K562 (cell line): ENCODE data around the gene PPP1R9A. TPM values are rescaled to one million over a fixed set of nuclear protein-coding genes. Genes with fewer than 3 reads are reported as not detected.

ENCODE experiments used
- ATAC-seq: fragments of 200-7000 bp; cut with Tn5 transposase; 3 replicates; pipeline ENCODE4 v1.9.1; 2020; ENCODE audit warnings: moderate library complexity
- BruUV-seq: library from RNA; stranded (reverse); fragments of 400-500 nt; replicated peaks from 2 replicates; lab custom pipeline; 2021; lab: Mats Ljungman, UMichigan
- CTCF ChIA-PET: fragments of 300-600 bp; formaldehyde crosslinking; extraction: SDS; loops from one replicate; lab custom pipeline; 2021; ENCODE audit warnings: low intra/inter-chr PET ratio; lab: Yijun Ruan, JAX
- POLR2A ChIA-PET: fragments of 300-600, 350-650 bp; sonication (Branson Sonifier 250); formaldehyde crosslinking; extraction: SDS; loops from one replicate; lab custom pipeline; 2021; ENCODE audit warnings: antibody characterized with exemption, inconsistent platforms; lab: Yijun Ruan, JAX
- DNase-seq, 4 experiments: peaks; one replicate each; pipeline versions ENCODE4 v3.0.0 to v3.0.0-alpha.2; 2011 to 2018; ENCODE audit warnings: low spot score in 3 of 4, mixed read lengths in 3 of 4; ENCODE audit errors: extremely low read depth in 1 of 4
- FAIRE-seq: peaks from 2 replicates; lab custom pipeline; 2011; peaks lifted over from hg19 to GRCh38; lab: Jason Lieb, UNC
- H2AFZ ChIP-seq: 2 replicates; pipeline ENCODE4 v1.6.0; 2011; ENCODE audit warnings: low read depth, low read length, control low read depth, inconsistent platforms
- H3K27ac ChIP-seq: fragments of 200-600 bp; 3 replicates; pipeline ENCODE4 v1.8.0; 2011; ENCODE audit warnings: low read depth, mild to moderate bottlenecking, control low read depth, inconsistent platforms, low read length, moderate library complexity, mixed read lengths; ENCODE audit errors: extremely low read depth
- H3K27me3 ChIP-seq, 2 experiments: fragments of 300-600 bp in 1 of 2; 2 replicates in 1 of 2; 3 replicates in 1 of 2; pipeline versions ENCODE4 v1.6.0 to v1.8.0; 2011; ENCODE audit warnings: inconsistent platforms in 2 of 2, low read length in 2 of 2, mild to moderate bottlenecking in 1 of 2, mixed read lengths in 1 of 2, moderate library complexity in 1 of 2; ENCODE audit not compliant: control insufficient read depth in 2 of 2, insufficient read depth in 2 of 2
- H3K36me3 ChIP-seq: fragments of 300-600 bp; 3 replicates; pipeline ENCODE4 v1.8.0; 2011; ENCODE audit warnings: mild to moderate bottlenecking, low read length, inconsistent platforms; ENCODE audit not compliant: control insufficient read depth, insufficient read depth
- H3K4me1 ChIP-seq, 2 experiments: fragments of 200-600 bp in 1 of 2; replicated peaks in 1 of 2; 2 replicates in 1 of 2; 3 replicates in 1 of 2; pipeline versions ENCODE4 v1.5.1 to v1.8.0; 2011; ENCODE audit warnings: inconsistent platforms in 2 of 2, low read length in 2 of 2, mild to moderate bottlenecking in 1 of 2, mixed read lengths in 1 of 2, moderate library complexity in 1 of 2; ENCODE audit not compliant: control insufficient read depth in 2 of 2, insufficient read depth in 2 of 2
- H3K4me2 ChIP-seq: 2 replicates; pipeline ENCODE4 v1.6.1; 2011; ENCODE audit warnings: low read length, control low read depth, inconsistent platforms, mixed read lengths; ENCODE audit not compliant: insufficient read depth
- H3K4me3 ChIP-seq: fragments of 200-600 bp; sonication (generic), shearing (Covaris generic); 2 replicates; pipeline ENCODE4 v1.5.1; 2016; ENCODE audit warnings: control low read depth, inconsistent platforms
- H3K79me2 ChIP-seq: fragments of 200-600 bp; 3 replicates; pipeline ENCODE4 v1.8.0; 2011; ENCODE audit warnings: low read length, inconsistent platforms; ENCODE audit not compliant: control insufficient read depth, insufficient read depth
- H3K9ac ChIP-seq, 2 experiments: 2 replicates each; pipeline versions ENCODE4 v1.6.0 to v1.6.1; 2011; ENCODE audit warnings: low read depth in 2 of 2, low read length in 2 of 2, control low read depth in 1 of 2, inconsistent platforms in 1 of 2, mild to moderate bottlenecking in 1 of 2, mixed read lengths in 1 of 2; ENCODE audit not compliant: insufficient read depth in 1 of 2
- H3K9me1 ChIP-seq: one replicate; pipeline ENCODE4 v1.6.0; 2011; ENCODE audit warnings: inconsistent platforms, mild to moderate bottlenecking, low read length, moderate library complexity; ENCODE audit not compliant: control insufficient read depth, insufficient read depth
- H3K9me3 ChIP-seq: replicated peaks from 2 replicates; pipeline ENCODE4 v1.5.1; 2011; ENCODE audit warnings: low read depth, low read length, inconsistent platforms; ENCODE audit not compliant: control insufficient read depth, insufficient read depth
- H4K20me1 ChIP-seq: replicated peaks from 2 replicates; pipeline ENCODE4 v1.6.1; 2011; ENCODE audit warnings: low read length, inconsistent platforms, mixed read lengths; ENCODE audit not compliant: control insufficient read depth, insufficient read depth
- CHD2 ChIP-seq: IDR thresholded peaks from 2 replicates; pipeline ENCODE4 v1.6.1; 2011; ENCODE audit warnings: low read depth, low read length
- HNRNPK ChIP-seq: fragments of 200-400 bp; formaldehyde crosslinking; IDR thresholded peaks from one replicate; pipeline ENCODE4 v1.6.1; 2018; ENCODE audit warnings: mild to moderate bottlenecking, low read depth, low read length; ENCODE audit not compliant: poor library complexity, severe bottlenecking
- POLR2H ChIP-seq: IDR thresholded peaks from 2 replicates; pipeline ENCODE4 v1.6.1; 2016; ENCODE audit warnings: missing genetic modification characterization, low read depth, mild to moderate bottlenecking, control low read depth, missing compliant biosample characterization, moderate library complexity
- SMARCA5 ChIP-seq: fragments of 450-650 bp; IDR thresholded peaks from 2 replicates; pipeline ENCODE4 v1.6.1; 2016
- ZNF384 ChIP-seq: IDR thresholded peaks from 2 replicates; pipeline ENCODE4 v1.6.1; 2012; ENCODE audit warnings: low read depth, low read length, improper control_type of control experiment
- ZNF764 ChIP-seq: fragments of 250-450 bp; sonication (Bioruptor Pico); IDR thresholded peaks from 2 replicates; pipeline ENCODE4 v1.4.0; 2020; ENCODE audit warnings: low read depth, mild to moderate bottlenecking, moderate library complexity
- WGBS: fragments of 100-300 bp; shearing (Covaris generic); methylation state at CpG from one replicate; pipeline ENCODE4 v1.1.6; 2016; ENCODE audit warnings: low coverage, mixed read lengths; ENCODE audit not compliant: insufficient coverage; ENCODE audit errors: missing lambda C conversion rate; 5-methylcytosine and 5-hydroxymethylcytosine counted together
- in situ Hi-C: fragments of 300-500 bp; cut with MboI; formaldehyde crosslinking; loops from 4 replicates; pipeline ENCODE4 v1.15.0; 2018; ENCODE audit warnings: inconsistent platforms, mixed read lengths
- intact Hi-C: fragments of 100-400 bp; cut with micrococcal nuclease; formaldehyde crosslinking; loops from 2 replicates; pipeline ENCODE4 v1.14.2; 2022
- polyA plus RNA-seq, 8 experiments: library from polyadenylated mRNA; depleted of rRNA in 4 of 8; stranded (reverse) in 5 of 8; unstranded in 3 of 8; fragments of >200 nt; fragmentation: Nextera tagmentation in 2 of 8; fragmentation: Illumina TruSeq in 1 of 8; extraction: Ambion mirVana in 2 of 8; extraction: Trizol in 1 of 8; gene quantifications; 2 replicates each; pipeline versions ENCODE4 v1.2.1 to v1.2.3, GENCODE V29; 2011 to 2014; ENCODE audit warnings: inconsistent platforms in 1 of 8, missing spikeins in 1 of 8
- total RNA-seq, 7 experiments: library from RNA; depleted of rRNA in 6 of 7; stranded (reverse); fragments of >200 nt in 6 of 7; fragmentation: Illumina TruSeq in 2 of 7; extraction: Trizol in 2 of 7; gene quantifications; 2 replicates each; pipeline versions ENCODE4 v1.2.1 to v1.2.3, GENCODE V29; 2011 to 2021; ENCODE audit warnings: low replicate concordance in 1 of 7
- TF ChIP-seq, protein P1 (sequence below): fragments of 450-650 bp; IDR thresholded peaks from 2 replicates; pipeline ENCODE4 v1.6.1; 2016; ENCODE audit warnings: low read depth, mild to moderate bottlenecking, moderate library complexity
- TF ChIP-seq, protein P2 (sequence below): fragments of 450-650 bp; IDR thresholded peaks from 2 replicates; pipeline ENCODE4 v1.6.1; 2017; ENCODE audit warnings: antibody characterized with exemption
- TF ChIP-seq, protein P3 (sequence below): sonication (generic); formaldehyde crosslinking; IDR thresholded peaks from 2 replicates; pipeline ENCODE4 v1.8.1; 2023; ENCODE audit warnings: missing genetic modification reagents, mild to moderate bottlenecking, borderline replicate concordance
- TF ChIP-seq, protein P4 (sequence below): fragments of 250-450 bp; sonication (Bioruptor Pico); IDR thresholded peaks from 2 replicates; pipeline ENCODE4 v1.5.0; 2021
- TF ChIP-seq, protein P5 (sequence below): sonication (generic); formaldehyde crosslinking; IDR thresholded peaks from 2 replicates; pipeline ENCODE4 v1.8.0; 2022; ENCODE audit warnings: mild to moderate bottlenecking, low read depth, missing genetic modification reagents

PPP1R9A gene
- total and polyA plus RNA-seq, 9 of the 15 experiments (the other 6 are each of a cell fraction or from before 2014, with no cell fraction given), result 0.24 TPM; not detected in 8

DNA sequence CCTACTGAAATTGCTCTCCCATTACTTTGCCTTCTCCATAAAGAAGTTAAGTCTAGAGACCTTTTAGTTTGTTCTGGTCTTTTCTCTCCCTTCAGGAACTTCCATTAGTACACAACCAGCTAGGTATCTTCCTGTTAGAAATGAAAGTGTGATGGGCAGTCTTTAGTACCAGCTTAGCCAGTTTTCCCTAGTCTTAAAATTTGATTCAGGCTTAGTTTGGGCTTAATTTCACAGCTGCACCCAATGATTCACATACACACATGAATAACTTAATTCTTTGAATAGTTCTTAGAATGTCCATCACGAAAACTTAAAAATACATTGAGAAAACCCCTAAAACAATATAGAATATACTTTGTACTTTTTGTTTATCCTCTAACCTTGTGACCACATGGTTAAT is 2.4 kb upstream of the PPP1R9A start:
- no peak overlapping the region for H3K27ac ChIP-seq
- H4K20me1 ChIP-seq, result no peaks in the 10 kb centered on the region
- intact Hi-C loops (no loop called here), in situ Hi-C loops (no loop called here)
- CTCF ChIA-PET, result no interaction called here
- H3K9ac ChIP-seq, result no peak overlapping the region
- no peaks in the 10 kb centered on the region for H3K9me3 ChIP-seq
- no peak overlapping the region for H3K4me3 ChIP-seq
- no peaks in the 10 kb centered on the region for H3K36me3 ChIP-seq
- no peaks in the 10 kb centered on the region for H3K27me3 ChIP-seq
- FAIRE-seq (no peak), ATAC-seq (no peak), DNase-seq (no peak)
- TF ChIP-seq, protein P1, sequence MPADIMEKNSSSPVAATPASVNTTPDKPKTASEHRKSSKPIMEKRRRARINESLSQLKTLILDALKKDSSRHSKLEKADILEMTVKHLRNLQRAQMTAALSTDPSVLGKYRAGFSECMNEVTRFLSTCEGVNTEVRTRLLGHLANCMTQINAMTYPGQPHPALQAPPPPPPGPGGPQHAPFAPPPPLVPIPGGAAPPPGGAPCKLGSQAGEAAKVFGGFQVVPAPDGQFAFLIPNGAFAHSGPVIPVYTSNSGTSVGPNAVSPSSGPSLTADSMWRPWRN, result no peak
- TF ChIP-seq, protein P2, sequence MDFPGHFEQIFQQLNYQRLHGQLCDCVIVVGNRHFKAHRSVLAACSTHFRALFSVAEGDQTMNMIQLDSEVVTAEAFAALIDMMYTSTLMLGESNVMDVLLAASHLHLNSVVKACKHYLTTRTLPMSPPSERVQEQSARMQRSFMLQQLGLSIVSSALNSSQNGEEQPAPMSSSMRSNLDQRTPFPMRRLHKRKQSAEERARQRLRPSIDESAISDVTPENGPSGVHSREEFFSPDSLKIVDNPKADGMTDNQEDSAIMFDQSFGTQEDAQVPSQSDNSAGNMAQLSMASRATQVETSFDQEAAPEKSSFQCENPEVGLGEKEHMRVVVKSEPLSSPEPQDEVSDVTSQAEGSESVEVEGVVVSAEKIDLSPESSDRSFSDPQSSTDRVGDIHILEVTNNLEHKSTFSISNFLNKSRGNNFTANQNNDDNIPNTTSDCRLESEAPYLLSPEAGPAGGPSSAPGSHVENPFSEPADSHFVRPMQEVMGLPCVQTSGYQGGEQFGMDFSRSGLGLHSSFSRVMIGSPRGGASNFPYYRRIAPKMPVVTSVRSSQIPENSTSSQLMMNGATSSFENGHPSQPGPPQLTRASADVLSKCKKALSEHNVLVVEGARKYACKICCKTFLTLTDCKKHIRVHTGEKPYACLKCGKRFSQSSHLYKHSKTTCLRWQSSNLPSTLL, result no peak
- TF ChIP-seq SMARCA5, result no peak
- TF ChIP-seq, protein P3, sequence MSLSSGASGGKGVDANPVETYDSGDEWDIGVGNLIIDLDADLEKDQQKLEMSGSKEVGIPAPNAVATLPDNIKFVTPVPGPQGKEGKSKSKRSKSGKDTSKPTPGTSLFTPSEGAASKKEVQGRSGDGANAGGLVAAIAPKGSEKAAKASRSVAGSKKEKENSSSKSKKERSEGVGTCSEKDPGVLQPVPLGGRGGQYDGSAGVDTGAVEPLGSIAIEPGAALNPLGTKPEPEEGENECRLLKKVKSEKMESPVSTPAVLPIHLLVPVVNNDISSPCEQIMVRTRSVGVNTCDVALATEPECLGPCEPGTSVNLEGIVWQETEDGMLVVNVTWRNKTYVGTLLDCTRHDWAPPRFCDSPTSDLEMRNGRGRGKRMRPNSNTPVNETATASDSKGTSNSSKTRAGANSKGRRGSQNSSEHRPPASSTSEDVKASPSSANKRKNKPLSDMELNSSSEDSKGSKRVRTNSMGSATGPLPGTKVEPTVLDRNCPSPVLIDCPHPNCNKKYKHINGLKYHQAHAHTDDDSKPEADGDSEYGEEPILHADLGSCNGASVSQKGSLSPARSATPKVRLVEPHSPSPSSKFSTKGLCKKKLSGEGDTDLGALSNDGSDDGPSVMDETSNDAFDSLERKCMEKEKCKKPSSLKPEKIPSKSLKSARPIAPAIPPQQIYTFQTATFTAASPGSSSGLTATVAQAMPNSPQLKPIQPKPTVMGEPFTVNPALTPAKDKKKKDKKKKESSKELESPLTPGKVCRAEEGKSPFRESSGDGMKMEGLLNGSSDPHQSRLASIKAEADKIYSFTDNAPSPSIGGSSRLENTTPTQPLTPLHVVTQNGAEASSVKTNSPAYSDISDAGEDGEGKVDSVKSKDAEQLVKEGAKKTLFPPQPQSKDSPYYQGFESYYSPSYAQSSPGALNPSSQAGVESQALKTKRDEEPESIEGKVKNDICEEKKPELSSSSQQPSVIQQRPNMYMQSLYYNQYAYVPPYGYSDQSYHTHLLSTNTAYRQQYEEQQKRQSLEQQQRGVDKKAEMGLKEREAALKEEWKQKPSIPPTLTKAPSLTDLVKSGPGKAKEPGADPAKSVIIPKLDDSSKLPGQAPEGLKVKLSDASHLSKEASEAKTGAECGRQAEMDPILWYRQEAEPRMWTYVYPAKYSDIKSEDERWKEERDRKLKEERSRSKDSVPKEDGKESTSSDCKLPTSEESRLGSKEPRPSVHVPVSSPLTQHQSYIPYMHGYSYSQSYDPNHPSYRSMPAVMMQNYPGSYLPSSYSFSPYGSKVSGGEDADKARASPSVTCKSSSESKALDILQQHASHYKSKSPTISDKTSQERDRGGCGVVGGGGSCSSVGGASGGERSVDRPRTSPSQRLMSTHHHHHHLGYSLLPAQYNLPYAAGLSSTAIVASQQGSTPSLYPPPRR (CRISPR knock-in tag), result no peak
- no peak for TF ChIP-seq HNRNPK
- TF ChIP-seq POLR2H (tag), result no peak
- no peak for TF ChIP-seq ZNF384
- TF ChIP-seq CHD2, result no peak
- TF ChIP-seq, protein P4, sequence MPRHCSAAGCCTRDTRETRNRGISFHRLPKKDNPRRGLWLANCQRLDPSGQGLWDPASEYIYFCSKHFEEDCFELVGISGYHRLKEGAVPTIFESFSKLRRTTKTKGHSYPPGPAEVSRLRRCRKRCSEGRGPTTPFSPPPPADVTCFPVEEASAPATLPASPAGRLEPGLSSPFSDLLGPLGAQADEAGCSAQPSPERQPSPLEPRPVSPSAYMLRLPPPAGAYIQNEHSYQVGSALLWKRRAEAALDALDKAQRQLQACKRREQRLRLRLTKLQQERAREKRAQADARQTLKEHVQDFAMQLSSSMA (CRISPR knock-in tag), result no peak
- TF ChIP-seq, protein P5, sequence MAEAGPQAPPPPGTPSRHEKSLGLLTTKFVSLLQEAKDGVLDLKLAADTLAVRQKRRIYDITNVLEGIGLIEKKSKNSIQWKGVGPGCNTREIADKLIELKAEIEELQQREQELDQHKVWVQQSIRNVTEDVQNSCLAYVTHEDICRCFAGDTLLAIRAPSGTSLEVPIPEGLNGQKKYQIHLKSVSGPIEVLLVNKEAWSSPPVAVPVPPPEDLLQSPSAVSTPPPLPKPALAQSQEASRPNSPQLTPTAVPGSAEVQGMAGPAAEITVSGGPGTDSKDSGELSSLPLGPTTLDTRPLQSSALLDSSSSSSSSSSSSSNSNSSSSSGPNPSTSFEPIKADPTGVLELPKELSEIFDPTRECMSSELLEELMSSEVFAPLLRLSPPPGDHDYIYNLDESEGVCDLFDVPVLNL (CRISPR knock-in tag), result no peak
- TF ChIP-seq ZNF764 (CRISPR knock-in tag), result no peak
- H3K79me2 ChIP-seq, result no peaks in the 10 kb centered on the region
- 0% methylated on average over 1 of the region's 1 CpG for WGBS
- no peaks in the 10 kb centered on the region for H3K9me1 ChIP-seq
- H3K4me1 ChIP-seq, result peaks cover 0 to 3% of the 10 kb centered on the region in 2 experiments; a peak in 1 of 5 replicates
- BruUV-seq, result no TSS peak
- POLR2A ChIA-PET, result no interaction called here
- H3K4me2 ChIP-seq, result no peak overlapping the region
- H2AFZ ChIP-seq, result no peak overlapping the region
